HT1080 (cell line): ENCODE data around the gene RNU7-1. TPM values are rescaled to one million over a fixed set of nuclear protein-coding genes. Genes with fewer than 3 reads are reported as not detected.
A peak's percentile ranks its signal among the peaks of the same experiment; 100 is the strongest.

Experiments
- DNase-seq: peaks from one replicate; pipeline ENCODE4 v3.0.0-alpha.2; 2015; ENCODE audit warnings: low read depth
- small RNA-seq: library from RNA; depleted of rRNA; stranded (forward); fragments of <200 nt; gene quantifications from one replicate; pipeline ENCODE3, GENCODE V24; 2014
- total RNA-seq: library from RNA; depleted of rRNA; stranded (reverse); fragments of >200 nt; shearing (Covaris generic); gene quantifications from 2 replicates; pipeline ENCODE4 v1.2.3, GENCODE V29; 2014; rRNA removed

Gene RNU7-1
- total RNA-seq, 1 experiment from 2014 or later = not detected

- no peak for DNase-seq
Observed at GRCh38 chr12:6987956-6988553, 44.4 kb downstream of the RNU7-1 start.

Small RNA genes lying within 50 kb of the gene (small RNA-seq; reads per million reads assigned to genes)
- gene MIR141 = 0.07 reads per million
- gene MIR200C = not detected
- gene RNU7-1 = not detected
- 2.4 reads per million, percentile 84 among the genes with 10 or more reads in this experiment for gene SCARNA12

Other genes with a start within 250 kb of the RNU7-1 start
- gene PIANP, start 243.0 kb upstream of the RNU7-1 start, total RNA-seq = 0.45 TPM in 1 of 2 replicates, not detected in the other
- gene COPS7A, start 219.8 kb upstream of the RNU7-1 start, total RNA-seq = 97.5 and 97.6 TPM in 2 replicates
- gene MLF2, start 190.7 kb upstream of the RNU7-1 start, total RNA-seq = 283 and 297 TPM in 2 replicates
- gene PTMS, start 177.5 kb upstream of the RNU7-1 start, total RNA-seq = 105 and 148 TPM in 2 replicates
- 0.20 and 2.0 TPM in 2 replicates for gene LAG3, start 171.3 kb upstream of the RNU7-1 start, total RNA-seq
- 0.10 TPM in 1 of 2 replicates, not detected in the other for gene CD4, start 154.3 kb upstream of the RNU7-1 start, total RNA-seq
- gene GPR162, start 122.0 kb upstream of the RNU7-1 start, total RNA-seq = 7.2 and 8.7 TPM in 2 replicates
- 31.5 and 31.7 TPM in 2 replicates for gene P3H3, start 115.4 kb upstream of the RNU7-1 start, total RNA-seq
- gene GNB3, start 102.9 kb upstream of the RNU7-1 start, total RNA-seq = 1.5 and 1.6 TPM in 2 replicates
- gene CDCA3, start 92.5 kb upstream of the RNU7-1 start, total RNA-seq = 129 and 190 TPM in 2 replicates
- gene USP5, start 91.7 kb upstream of the RNU7-1 start, total RNA-seq = 109 and 112 TPM in 2 replicates
- 1,401 and 1,471 TPM in 2 replicates for gene TPI1, start 76.3 kb upstream of the RNU7-1 start, total RNA-seq
- 15.7 and 20.0 TPM in 2 replicates for gene SPSB2, start 70.5 kb upstream of the RNU7-1 start, total RNA-seq
- gene LRRC23, start 39.0 kb upstream of the RNU7-1 start, total RNA-seq = 3.5 and 3.6 TPM in 2 replicates
- gene ENO2, start 29.2 kb upstream of the RNU7-1 start, total RNA-seq = 13.4 and 26.3 TPM in 2 replicates
- gene ATN1, start 15.9 kb upstream of the RNU7-1 start, total RNA-seq = 6.6 and 11.6 TPM in 2 replicates
- gene C12orf57, start 206 bp downstream of the RNU7-1 start, total RNA-seq = 127 and 201 TPM in 2 replicates
- gene PTPN6, start 7.5 kb downstream of the RNU7-1 start, total RNA-seq = 0.05 and 0.37 TPM in 2 replicates
- 647 and 649 TPM in 2 replicates for gene PHB2, start 26.8 kb downstream of the RNU7-1 start, total RNA-seq
- gene EMG1, start 27.1 kb downstream of the RNU7-1 start, total RNA-seq = 107 and 122 TPM in 2 replicates
- 8.0 and 9.6 TPM in 2 replicates for gene LPCAT3, start 74.7 kb downstream of the RNU7-1 start, total RNA-seq
- gene C1S, start 116.9 kb downstream of the RNU7-1 start, total RNA-seq = 1.8 and 3.3 TPM in 2 replicates
- gene C1R, start 148.6 kb downstream of the RNU7-1 start, total RNA-seq = 1.3 and 2.3 TPM in 2 replicates
- gene C1RL, start 165.4 kb downstream of the RNU7-1 start, total RNA-seq = 18.0 and 20.3 TPM in 2 replicates
- not detected in 2 replicates for gene RBP5, start 185.1 kb downstream of the RNU7-1 start, total RNA-seq
- gene CLSTN3, start 186.6 kb downstream of the RNU7-1 start, total RNA-seq = 7.7 and 14.0 TPM in 2 replicates
- gene PEX5, start 245.9 kb downstream of the RNU7-1 start, total RNA-seq = 20.5 and 22.1 TPM in 2 replicates